T47D (cell line): ENCODE measurements around the gene BTN1A1.
A peak's percentile ranks its signal among the peaks of the same experiment; 100 is the strongest.
"Not testable (repeated sequence)": the region's sequence is repeated elsewhere in the genome, so short reads cannot be mapped to it uniquely, and the experiment has no call there.

Source experiments
- DNase-seq, 2 experiments: peaks; one replicate each; pipeline versions ENCODE4 v3.0.0 to v3.0.0-alpha.2; 2011 to 2012; ENCODE audit warnings: low read depth in 1 of 2, low spot score in 1 of 2
- JUND ChIP-seq: IDR thresholded peaks from 2 replicates; pipeline ENCODE4 v1.6.1; 2012; ENCODE audit warnings: low read depth
- in situ Hi-C: cut with HindIII; loops from 2 replicates; pipeline ENCODE4 v1.10.0; 2016; ENCODE audit warnings: low sequenced_read_pairs, low pct_unique_long_range_greater_than_20kb

Gene BTN1A1

GRCh38 chr6:26502165-26502564, 2.1 kb downstream of the BTN1A1 start:
- TF ChIP-seq JUND = no peak

DNA sequence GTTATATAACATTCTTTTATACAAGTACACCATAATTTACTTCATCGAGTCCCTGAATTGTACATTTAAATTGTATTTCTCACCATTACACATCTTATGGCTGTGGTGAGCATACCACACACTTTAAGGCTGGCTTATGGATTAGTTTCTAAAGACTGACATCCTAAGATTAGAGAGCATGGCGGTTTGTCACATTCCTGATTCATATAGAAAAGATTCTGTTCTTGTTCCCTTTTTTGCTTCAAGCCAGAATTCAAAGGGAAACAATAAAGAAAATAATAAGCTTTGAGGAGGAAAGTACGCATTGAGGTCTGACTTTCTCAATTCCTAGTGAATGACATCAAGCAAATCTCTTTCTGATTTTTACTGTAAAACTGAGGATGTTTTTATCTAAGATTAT, 2.5 kb downstream of the BTN1A1 start:
- in situ Hi-C loops = no loop called here

More at GRCh38 chr6:26502165-26502564, 2.1 kb downstream of the BTN1A1 start:
- DNase-seq = no peak
- in situ Hi-C loops = no loop called here

GRCh38 chr6:26507658-26508057, 7.6 kb downstream of the BTN1A1 start:
- in situ Hi-C loops = no loop called here
- DNase-seq = no peak
- no peak for TF ChIP-seq JUND

More for the DNA sequence above, 2.5 kb downstream of the BTN1A1 start:
- DNase-seq = no peak
- no peak for TF ChIP-seq JUND

DNA sequence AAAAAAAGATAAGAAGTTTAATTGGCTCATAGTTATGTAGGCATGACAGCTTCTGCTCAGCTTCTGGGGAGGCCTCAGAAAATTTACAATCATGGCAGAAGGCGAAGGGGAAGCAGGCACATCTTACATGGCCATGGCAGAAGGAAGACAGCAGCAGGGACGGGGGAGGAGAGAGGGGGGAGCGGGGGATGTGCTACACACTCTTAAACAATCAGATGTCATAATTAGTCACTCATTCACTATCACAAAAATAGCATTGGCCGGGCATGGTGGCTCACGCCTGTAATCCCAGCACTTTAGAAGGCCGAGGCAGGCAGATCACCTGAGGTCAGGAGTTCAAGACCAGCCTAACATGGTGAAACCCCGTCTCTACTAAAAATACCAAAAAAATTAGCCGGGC, 10.9 kb downstream of the BTN1A1 start:
- in situ Hi-C loops, DNase-seq: not testable (repeated sequence)

GRCh38 chr6:26514984-26515383, 14.9 kb downstream of the BTN1A1 start:
- no peak for TF ChIP-seq JUND
- no peak for DNase-seq
- in situ Hi-C loops = no loop called here

- in situ Hi-C loops = no loop called here
- no peak for DNase-seq
- no peak for TF ChIP-seq JUND
These were observed 16.7 kb downstream of the BTN1A1 start for GRCh38 chr6:26516481-26517427.

GRCh38 chr6:26519359-26519758, 19.3 kb downstream of the BTN1A1 start:
- no peak for TF ChIP-seq JUND

DNA sequence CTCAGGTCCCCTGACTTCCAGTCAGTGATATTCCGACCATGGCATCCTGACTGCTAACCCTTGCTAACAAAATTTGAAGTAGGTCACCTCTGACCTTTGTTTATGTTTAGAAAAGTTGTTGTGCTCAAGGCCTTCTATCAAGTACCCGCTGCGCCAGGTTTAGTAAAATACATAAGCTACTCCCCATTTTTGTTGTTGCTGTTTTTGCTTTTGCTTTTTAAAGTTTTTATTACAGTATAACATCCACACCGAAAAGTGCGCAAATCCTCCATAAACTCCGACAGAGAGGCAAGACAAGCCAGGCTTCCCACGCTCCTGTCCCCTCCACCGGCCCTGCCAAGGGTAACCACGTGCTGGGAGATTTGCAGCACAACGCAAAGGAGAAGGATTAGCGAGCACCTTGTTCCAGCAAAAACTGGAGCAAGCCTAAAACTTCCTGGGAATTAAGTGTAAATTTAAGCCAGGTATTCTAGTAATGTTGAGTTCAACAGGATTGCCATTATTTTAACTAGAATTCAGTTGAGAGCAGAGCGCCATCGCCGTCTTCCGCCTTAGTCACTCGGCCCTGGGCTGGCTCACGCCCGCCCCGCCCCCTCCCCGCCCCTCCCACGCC, 20.2 kb downstream of the BTN1A1 start:
- in situ Hi-C loops = no loop called here
- no peak for TF ChIP-seq JUND
- DNase-seq = peak in 1 of 2 experiments; percentile 62

More at GRCh38 chr6:26519359-26519758, 19.3 kb downstream of the BTN1A1 start:
- DNase-seq = no peak
- in situ Hi-C loops = no loop called here

DNA sequence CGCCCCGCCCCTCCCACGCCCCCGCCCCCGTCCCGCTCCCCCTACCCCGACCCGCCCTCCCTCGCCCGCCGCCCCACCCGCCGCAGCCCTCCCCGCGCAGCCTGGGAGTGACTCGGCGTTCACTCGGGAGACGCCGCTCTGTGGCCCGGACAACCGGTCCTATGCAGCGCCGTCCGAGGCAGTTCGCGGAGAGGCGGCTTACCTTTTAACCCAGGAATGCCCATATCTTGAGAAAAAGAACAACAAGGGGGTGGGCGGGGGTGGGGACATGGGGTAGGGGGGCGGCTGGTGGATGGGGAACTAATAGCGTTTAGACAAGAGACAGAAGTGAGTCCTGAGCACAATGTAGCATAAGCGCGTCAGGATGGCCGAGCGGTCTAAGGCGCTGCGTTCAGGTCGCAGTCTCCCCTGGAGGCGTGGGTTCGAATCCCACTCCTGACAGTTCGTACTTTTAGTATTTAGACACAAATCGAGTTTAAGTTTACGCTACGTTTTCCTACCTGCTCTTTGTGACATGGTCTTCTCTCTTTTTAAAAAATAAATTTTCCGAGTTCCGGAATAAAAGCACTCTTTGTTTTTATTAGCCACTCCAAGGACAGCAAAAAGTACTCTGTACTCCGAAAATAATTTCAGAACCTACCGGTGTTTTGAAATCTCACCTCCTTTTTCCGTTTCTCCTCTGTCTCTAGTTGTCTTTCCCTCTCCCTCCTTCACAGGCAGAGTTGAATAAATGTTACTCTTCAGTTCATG, 20.9 kb downstream of the BTN1A1 start:
- peak; percentile 90 to 94 for DNase-seq
- no peak for TF ChIP-seq JUND
- in situ Hi-C loops = no loop called here

DNA sequence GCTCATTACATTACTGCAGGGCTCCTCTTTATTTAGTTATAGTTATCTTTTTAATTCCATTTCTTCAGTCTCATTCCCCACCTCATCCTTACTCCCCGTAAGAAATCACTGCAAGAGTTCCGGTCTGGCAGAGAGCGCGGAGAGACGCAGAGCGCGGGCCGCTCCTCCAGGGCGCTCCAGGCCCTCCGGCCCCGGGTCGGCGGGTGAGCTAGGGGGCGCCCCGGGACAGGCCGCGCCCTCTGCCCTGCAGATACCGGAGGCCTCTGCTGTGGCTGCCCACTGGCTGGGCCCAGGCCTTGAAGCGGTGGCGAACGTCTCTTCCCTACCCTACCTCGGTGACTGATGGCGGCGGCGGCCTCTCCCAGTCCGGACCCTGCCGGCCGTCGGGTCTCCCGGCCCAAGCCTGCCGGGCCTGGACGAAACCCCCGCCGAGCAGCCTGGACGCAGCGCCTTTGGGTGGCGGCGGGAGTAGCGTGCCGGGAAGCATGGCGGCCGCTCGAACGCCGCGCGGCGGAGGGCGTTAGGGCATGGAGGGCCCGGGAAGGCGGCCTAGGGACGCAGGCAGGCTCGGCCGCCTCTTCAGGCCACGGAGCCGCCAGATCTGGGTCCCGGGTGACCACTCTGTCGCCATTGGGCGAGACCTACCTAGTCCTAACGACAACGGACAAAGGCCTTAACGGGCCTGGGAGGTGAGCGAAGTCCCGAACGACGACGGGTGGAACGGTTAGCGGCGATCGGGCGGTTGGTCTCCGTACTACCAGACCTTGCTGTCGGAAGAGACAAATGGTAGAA, 21.7 kb downstream of the BTN1A1 start:
- TF ChIP-seq JUND = no peak
- DNase-seq = no peak
- in situ Hi-C loops = no loop called here

GRCh38 chr6:26522486-26523228, 22.6 kb downstream of the BTN1A1 start:
- DNase-seq, in situ Hi-C loops: not testable (repeated sequence)

DNA sequence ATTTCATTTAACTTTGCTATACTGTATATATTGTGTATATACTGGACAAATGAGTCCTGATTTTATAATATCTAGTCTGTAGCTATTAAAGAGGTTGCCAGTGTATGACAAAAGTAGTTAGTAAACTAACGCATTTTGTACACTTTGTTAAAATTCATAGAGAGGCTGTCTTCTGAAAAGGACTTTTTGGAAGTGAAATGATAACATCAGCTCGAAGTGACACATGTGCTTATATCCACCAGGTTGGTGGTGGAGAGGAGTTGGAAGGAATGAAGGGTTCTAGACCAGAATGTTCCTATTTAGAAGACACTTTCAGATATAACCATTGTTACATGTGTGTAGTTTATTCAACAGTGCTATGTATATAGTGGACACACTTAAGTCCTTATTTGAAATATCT, 24.2 kb downstream of the BTN1A1 start:
- DNase-seq, in situ Hi-C loops: not testable (repeated sequence)
